ENCODE measurements around the gene FRMD8. TPM values are rescaled to one million over a fixed set of nuclear protein-coding genes. Genes with fewer than 3 reads are reported as not detected.

Gene FRMD8
- total and polyA plus RNA-seq, 2 of the 8 experiments (the other 6 are each of a cell fraction or from before 2014, with no cell fraction given) = 15.0 to 19.2 TPM

- ChIA-PET POLR2A (ENCODE audit: partially characterized antibody) (interaction anchor here (0.7 to 20.8 kb wide), 13 partner anchors 11 to 143 kb away, joined by 3 to 826 read pairs (median 9); partner anchors contain the start of genes CDC42EP2 and MALAT1), CTCF (ENCODE audit: partially characterized antibody) (interaction anchor here (0.6 to 22.8 kb wide), 6 partner anchors 15 to 113 kb away, joined by 3 to 430 read pairs (median 72); no protein-coding TSS in a partner anchor)
- Histone ChIP-seq H3K14ac (ENCODE audit: insufficient read length) (no peak overlapping the region), H2BK120ac (replicated peaks; ENCODE audit: low read depth, low read length) (no peak overlapping the region), H2BK12ac (ENCODE audit: low read depth, low read length) (peak overlapping the region; percentile 99), H3K4me2 (ENCODE audit: insufficient read depth in 1 of 2, low read depth in 2 of 2, low read length in 2 of 2) (peak overlapping the region; percentile 60 to 61), H3K56ac (replicated peaks; ENCODE audit: insufficient read length, low read depth, low read length) (no peak overlapping the region), H3K4me1 (replicated peaks in 1 of 4; ENCODE audit: control insufficient read depth in 3 of 4, insufficient read depth in 4 of 4, low read length in 3 of 4) (peaks cover 19 to 61% (median 45%) of the 10 kb centered on the region in 4 experiments), H4K8ac (ENCODE audit: extremely low read depth, insufficient read depth, low read length) (no peak overlapping the region), H3K18ac (ENCODE audit: extremely low read depth, low read length) (peak overlapping the region; percentile 88), H3K9ac (replicated peaks in 1 of 4; ENCODE audit: extremely low read depth in 1 of 4, low read depth in 3 of 4, low read length in 3 of 4) (peak overlapping the region in 2 of 4 experiments; percentile 30 to 45; a peak in 4 of 7 replicates), H3K23ac (ENCODE audit: insufficient read length) (no peak overlapping the region), H3K36me3 (ENCODE audit: control insufficient read depth in 2 of 4, insufficient read depth in 4 of 4, low read length in 3 of 4) (no peaks in the 10 kb centered on the region), H3K79me1 (ENCODE audit: low read depth, low read length) (no peaks in the 10 kb centered on the region; the same call in 1 of the 2 replicates), H3K27me3 (replicated peaks in 1 of 4; ENCODE audit: control insufficient read depth in 3 of 4, extremely low read depth in 1 of 4, insufficient read depth in 3 of 4, low read length in 3 of 4) (no peaks in the 10 kb centered on the region; a peak in 1 of 7 replicates), H3K4me3 (ENCODE audit: extremely low read depth in 1 of 4, insufficient read depth in 2 of 4, low read depth in 3 of 4, low read length in 4 of 4) (peak overlapping the region in 1 of 4 experiments; percentile 6; a peak in 1 of 8 replicates), H2AK5ac (ENCODE audit: low read depth, low read length) (peak overlapping the region; percentile 89), H2BK15ac (ENCODE audit: low read length) (peak overlapping the region; percentile 98), H4K20me1 (replicated peaks in 1 of 2; ENCODE audit: control insufficient read depth in 1 of 2, insufficient read depth in 2 of 2, low read length in 2 of 2) (peaks cover 0 to 4% of the 10 kb centered on the region in 2 experiments), H3K23me2 (ENCODE audit: low read depth, low read length) (peaks cover 15% of the 10 kb centered on the region; the same call in 1 of the 2 replicates), H3K27ac (ENCODE audit: low read depth, low read length) (peak overlapping the region; percentile 87; the same call in 1 of the 2 replicates), H3K79me2 (ENCODE audit: control insufficient read depth in 1 of 2, insufficient read depth in 2 of 2, low read length in 2 of 2) (peaks cover 0 to 2% of the 10 kb centered on the region in 2 experiments; a peak in 1 of 4 replicates), H2BK5ac (ENCODE audit: low read depth, low read length) (peak overlapping the region; percentile 99), H3K4ac (replicated peaks; ENCODE audit: insufficient read length, low read depth, low read length) (peak overlapping the region; percentile 11), H2AFZ (ENCODE audit: low read length) (no peak overlapping the region), H4K5ac (ENCODE audit: insufficient read length, low read depth, low read length) (peak overlapping the region; percentile 4), H3K9me3 (ENCODE audit: insufficient read depth in 2 of 2, low read depth in 1 of 2, low read length in 1 of 2) (no peaks in the 10 kb centered on the region), H2BK20ac (ENCODE audit: low read length) (peak overlapping the region; percentile 95), H4K91ac (replicated peaks; ENCODE audit: insufficient read length, low read length) (peak overlapping the region; percentile 81)
- DNase-seq (ENCODE audit: low read depth in 1 of 2, low spot score in 2 of 2) = no peak
- no peak for FAIRE-seq
- WGBS, 2 experiments (ENCODE audit: extremely low coverage in 1 of 2, insufficient coverage in 1 of 2, insufficient read length in 1 of 2, insufficient replicate concordance in 2 of 2, low coverage in 1 of 2, low lambda C conversion rate in 2 of 2, missing lambda C conversion rate in 1 of 2) = 25% methylated on average over 2 of the region's 4 CpGs; no CpG with 5 or more reads in 1 of the 2 experiments
- TF ChIP-seq SAP30 (IDR thresholded peaks at IDR 0.05; ENCODE audit: insufficient read depth, insufficient replicate concordance, low read length) (no peak), POU5F1 (IDR thresholded peaks at IDR 0.05; ENCODE audit: low read depth, low read length) (no peak), RXRA (IDR thresholded peaks at IDR 0.05; ENCODE audit: insufficient read depth, low read depth, low read length) (no peak), TAF1 (IDR thresholded peaks at IDR 0.05; ENCODE audit: low read depth, low read length) (no peak), CTBP2 (IDR thresholded peaks at IDR 0.05; ENCODE audit: borderline replicate concordance, insufficient read depth, insufficient read length, low read length) (no peak), EZH2 (IDR thresholded peaks at IDR 0.05; ENCODE audit: low read depth, low read length, severe bottlenecking) (no peak)
- TF ChIP-seq, protein P1, sequence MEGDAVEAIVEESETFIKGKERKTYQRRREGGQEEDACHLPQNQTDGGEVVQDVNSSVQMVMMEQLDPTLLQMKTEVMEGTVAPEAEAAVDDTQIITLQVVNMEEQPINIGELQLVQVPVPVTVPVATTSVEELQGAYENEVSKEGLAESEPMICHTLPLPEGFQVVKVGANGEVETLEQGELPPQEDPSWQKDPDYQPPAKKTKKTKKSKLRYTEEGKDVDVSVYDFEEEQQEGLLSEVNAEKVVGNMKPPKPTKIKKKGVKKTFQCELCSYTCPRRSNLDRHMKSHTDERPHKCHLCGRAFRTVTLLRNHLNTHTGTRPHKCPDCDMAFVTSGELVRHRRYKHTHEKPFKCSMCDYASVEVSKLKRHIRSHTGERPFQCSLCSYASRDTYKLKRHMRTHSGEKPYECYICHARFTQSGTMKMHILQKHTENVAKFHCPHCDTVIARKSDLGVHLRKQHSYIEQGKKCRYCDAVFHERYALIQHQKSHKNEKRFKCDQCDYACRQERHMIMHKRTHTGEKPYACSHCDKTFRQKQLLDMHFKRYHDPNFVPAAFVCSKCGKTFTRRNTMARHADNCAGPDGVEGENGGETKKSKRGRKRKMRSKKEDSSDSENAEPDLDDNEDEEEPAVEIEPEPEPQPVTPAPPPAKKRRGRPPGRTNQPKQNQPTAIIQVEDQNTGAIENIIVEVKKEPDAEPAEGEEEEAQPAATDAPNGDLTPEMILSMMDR (IDR thresholded peaks at IDR 0.05; ENCODE audit: control extremely low read depth in 1 of 3, insufficient read depth in 1 of 3, low read depth in 1 of 3, low read length in 3 of 3) = no peak
- TF ChIP-seq, protein P2, sequence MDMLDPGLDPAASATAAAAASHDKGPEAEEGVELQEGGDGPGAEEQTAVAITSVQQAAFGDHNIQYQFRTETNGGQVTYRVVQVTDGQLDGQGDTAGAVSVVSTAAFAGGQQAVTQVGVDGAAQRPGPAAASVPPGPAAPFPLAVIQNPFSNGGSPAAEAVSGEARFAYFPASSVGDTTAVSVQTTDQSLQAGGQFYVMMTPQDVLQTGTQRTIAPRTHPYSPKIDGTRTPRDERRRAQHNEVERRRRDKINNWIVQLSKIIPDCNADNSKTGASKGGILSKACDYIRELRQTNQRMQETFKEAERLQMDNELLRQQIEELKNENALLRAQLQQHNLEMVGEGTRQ (IDR thresholded peaks at IDR 0.05; ENCODE audit: low read length) = no peak
Observed at GRCh38 chr11:65418431-65418680, 31.9 kb downstream of the FRMD8 start.

Measured in H1 (cell line).